ENCODE measurements around the gene CFAP74. TPM values are rescaled to one million over a fixed set of nuclear protein-coding genes. Genes with fewer than 3 reads are reported as not detected.
A peak's percentile ranks its signal among the peaks of the same experiment; 100 is the strongest.

Gene CFAP74
- total RNA-seq, 1 experiment from 2014 or later, result not detected

DNA sequence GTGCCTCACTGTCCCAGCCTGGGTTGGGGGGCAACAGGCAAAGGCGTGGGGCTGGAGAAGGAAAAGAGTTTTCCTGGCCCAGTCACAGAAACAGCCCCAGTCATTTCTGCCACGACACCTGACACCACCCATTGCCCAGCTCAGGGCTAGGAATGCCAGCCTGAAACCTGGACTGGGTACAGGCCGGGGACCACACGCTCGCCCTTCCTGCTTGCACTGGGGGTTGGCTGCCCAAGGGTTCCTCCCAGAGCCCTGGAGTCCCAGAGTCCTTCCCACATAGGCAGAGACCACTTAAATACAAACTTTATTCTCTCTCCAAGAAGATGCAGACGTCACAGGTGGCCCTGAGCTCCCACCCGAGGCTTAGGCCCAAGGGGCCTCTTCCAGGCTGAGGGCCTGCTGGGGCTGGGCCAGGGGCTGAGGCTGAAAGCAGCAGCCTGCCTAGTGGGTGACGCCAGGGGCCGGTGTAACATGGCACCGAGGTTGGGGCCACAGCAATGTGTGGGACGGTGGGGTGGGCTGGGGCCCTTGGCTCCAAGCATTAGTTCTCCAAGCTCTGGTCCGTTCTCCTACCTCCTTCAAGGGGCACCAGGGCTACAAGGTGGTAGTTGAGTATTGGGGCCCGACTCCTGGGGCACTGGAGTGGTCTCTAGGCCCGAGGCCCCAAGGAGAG, 86.1 kb downstream of the CFAP74 start:
- peak overlapping the region; percentile 58 for H3K4me3 Mint-ChIP-seq (ENCODE audit: unreplicated experiment)
- H3K27ac Mint-ChIP-seq (ENCODE audit: unreplicated experiment), result no peak overlapping the region
- intact Hi-C loops (cut with micrococcal nuclease; ENCODE audit: unreplicated experiment), result no loop called here
- Histone ChIP-seq H3K27me3 (replicated peaks; ENCODE audit: control insufficient read depth, insufficient read depth, low read length) (no peaks in the 10 kb centered on the region), H3K4me1 (peaks cover 9% of the 10 kb centered on the region; the same call in 1 of the 2 replicates), H3K4me3 (ENCODE audit: low read depth, low read length) (no peak overlapping the region), H3K36me3 (ENCODE audit: control insufficient read depth, insufficient read depth, low read length) (no peaks in the 10 kb centered on the region), H3K9me3 (no peaks in the 10 kb centered on the region)
- no peaks in the 10 kb centered on the region for H3K27me3 Mint-ChIP-seq (ENCODE audit: insufficient read depth, unreplicated experiment)
- H3K9me3 Mint-ChIP-seq (ENCODE audit: unreplicated experiment), result no peaks in the 10 kb centered on the region
- ChIA-PET CTCF (no interaction called here), POLR2A (no interaction called here)
- no peak for DNase-seq
- TF ChIP-seq, protein P1, sequence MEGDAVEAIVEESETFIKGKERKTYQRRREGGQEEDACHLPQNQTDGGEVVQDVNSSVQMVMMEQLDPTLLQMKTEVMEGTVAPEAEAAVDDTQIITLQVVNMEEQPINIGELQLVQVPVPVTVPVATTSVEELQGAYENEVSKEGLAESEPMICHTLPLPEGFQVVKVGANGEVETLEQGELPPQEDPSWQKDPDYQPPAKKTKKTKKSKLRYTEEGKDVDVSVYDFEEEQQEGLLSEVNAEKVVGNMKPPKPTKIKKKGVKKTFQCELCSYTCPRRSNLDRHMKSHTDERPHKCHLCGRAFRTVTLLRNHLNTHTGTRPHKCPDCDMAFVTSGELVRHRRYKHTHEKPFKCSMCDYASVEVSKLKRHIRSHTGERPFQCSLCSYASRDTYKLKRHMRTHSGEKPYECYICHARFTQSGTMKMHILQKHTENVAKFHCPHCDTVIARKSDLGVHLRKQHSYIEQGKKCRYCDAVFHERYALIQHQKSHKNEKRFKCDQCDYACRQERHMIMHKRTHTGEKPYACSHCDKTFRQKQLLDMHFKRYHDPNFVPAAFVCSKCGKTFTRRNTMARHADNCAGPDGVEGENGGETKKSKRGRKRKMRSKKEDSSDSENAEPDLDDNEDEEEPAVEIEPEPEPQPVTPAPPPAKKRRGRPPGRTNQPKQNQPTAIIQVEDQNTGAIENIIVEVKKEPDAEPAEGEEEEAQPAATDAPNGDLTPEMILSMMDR (IDR thresholded peaks at IDR 0.05; ENCODE audit: insufficient read depth in 1 of 2, low read depth in 1 of 2, low read length in 1 of 2, severe bottlenecking in 1 of 2, unreplicated experiment in 1 of 2), result no peak
- H3K36me3 Mint-ChIP-seq (ENCODE audit: insufficient read depth, unreplicated experiment), result peaks cover 5% of the 10 kb centered on the region
- BruUV-seq (replicated peaks), result no TSS peak
- no peaks in the 10 kb centered on the region for H3K4me1 Mint-ChIP-seq (ENCODE audit: low read depth, unreplicated experiment)

DNA sequence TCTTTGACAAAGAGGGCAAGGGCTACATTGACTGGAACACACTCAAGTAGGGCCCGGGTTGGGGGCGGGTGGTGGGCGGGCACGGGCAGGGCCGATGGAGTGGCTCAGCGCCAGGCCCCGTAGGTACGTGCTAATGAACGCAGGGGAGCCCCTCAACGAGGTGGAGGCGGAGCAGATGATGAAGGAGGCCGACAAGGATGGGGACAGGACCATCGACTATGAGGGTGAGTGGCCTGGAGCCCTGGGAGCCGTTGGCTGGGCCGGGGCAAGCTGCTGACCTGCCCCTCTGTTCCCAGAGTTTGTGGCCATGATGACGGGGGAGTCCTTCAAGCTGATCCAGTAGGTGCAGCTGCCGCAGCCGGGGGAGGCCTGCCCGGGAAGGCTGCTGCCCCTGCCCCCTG, 86.7 kb downstream of the CFAP74 start:
- H3K4me1 ChIP-seq, result peaks cover 9% of the 10 kb centered on the region; the same call in 1 of the 2 replicates
- Mint-ChIP-seq H3K4me1 (ENCODE audit: low read depth, unreplicated experiment) (no peaks in the 10 kb centered on the region), H3K9me3 (ENCODE audit: unreplicated experiment) (no peaks in the 10 kb centered on the region), H3K4me3 (ENCODE audit: unreplicated experiment) (no peak overlapping the region), H3K27me3 (ENCODE audit: insufficient read depth, unreplicated experiment) (no peaks in the 10 kb centered on the region), H3K27ac (ENCODE audit: unreplicated experiment) (no peak overlapping the region), H3K36me3 (ENCODE audit: insufficient read depth, unreplicated experiment) (peaks cover 5% of the 10 kb centered on the region)
- no peak for DNase-seq
- H3K27me3 ChIP-seq (replicated peaks; ENCODE audit: control insufficient read depth, insufficient read depth, low read length), result no peaks in the 10 kb centered on the region
- POLR2A ChIA-PET, result no interaction called here
- TF ChIP-seq, protein P1 (IDR thresholded peaks at IDR 0.05; ENCODE audit: insufficient read depth in 1 of 2, low read depth in 1 of 2, low read length in 1 of 2, severe bottlenecking in 1 of 2, unreplicated experiment in 1 of 2), result no peak
- H3K4me3 ChIP-seq (ENCODE audit: low read depth, low read length), result no peak overlapping the region
- H3K36me3 ChIP-seq (ENCODE audit: control insufficient read depth, insufficient read depth, low read length), result no peaks in the 10 kb centered on the region
- no TSS peak for BruUV-seq (replicated peaks)
- intact Hi-C loops (cut with micrococcal nuclease; ENCODE audit: unreplicated experiment), result no loop called here
- no peaks in the 10 kb centered on the region for H3K9me3 ChIP-seq
- CTCF ChIA-PET, result no interaction called here

DNA sequence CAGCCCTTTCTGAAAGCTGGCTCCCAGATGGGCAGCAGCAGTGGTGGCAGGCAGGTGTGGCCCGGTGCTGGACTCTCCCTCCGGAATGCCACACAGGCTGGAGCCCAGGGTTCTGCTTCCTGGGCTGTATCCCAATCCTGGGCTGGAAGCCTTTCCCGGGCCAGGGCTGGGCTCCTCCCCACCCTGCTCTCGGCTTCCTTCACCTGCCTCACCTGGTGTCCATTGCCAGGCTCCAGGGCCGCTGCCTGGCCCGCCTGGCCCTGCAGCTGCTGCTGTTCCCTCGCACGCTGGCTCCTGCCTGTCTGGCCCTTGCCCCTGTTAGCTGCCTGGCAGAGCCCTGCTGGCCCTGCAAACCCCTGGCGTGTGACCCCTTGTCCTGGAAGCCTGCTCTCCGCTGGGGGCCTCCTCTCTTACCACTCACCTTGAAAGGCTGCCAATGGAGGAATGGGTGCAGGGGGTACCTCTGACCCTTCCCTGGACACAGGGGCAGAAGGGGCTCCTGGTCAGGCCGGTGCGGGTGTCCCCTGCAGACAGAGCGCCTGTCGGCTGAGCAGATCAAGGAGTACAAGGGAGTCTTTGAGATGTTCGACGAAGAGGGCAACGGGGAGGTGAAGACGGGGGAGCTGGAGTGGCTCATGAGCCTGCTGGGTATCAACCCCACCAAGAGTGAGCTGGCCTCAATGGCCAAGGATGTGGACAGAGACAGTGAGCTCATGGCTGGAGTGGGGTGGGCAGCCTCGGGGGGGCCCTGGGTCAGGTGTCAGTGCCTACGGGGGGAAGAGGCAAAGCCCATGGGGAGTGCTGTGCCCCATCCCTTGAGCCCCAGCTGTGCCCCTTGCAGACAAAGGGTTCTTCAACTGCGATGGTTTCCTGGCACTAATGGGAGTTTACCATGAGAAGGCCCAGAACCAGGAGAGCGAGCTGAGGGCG, 87.4 kb downstream of the CFAP74 start:
- no peaks in the 10 kb centered on the region for H3K36me3 ChIP-seq (ENCODE audit: control insufficient read depth, insufficient read depth, low read length)
- Mint-ChIP-seq H3K4me3 (ENCODE audit: unreplicated experiment) (no peak overlapping the region), H3K9me3 (ENCODE audit: unreplicated experiment) (no peaks in the 10 kb centered on the region), H3K27me3 (ENCODE audit: insufficient read depth, unreplicated experiment) (no peaks in the 10 kb centered on the region), H3K27ac (ENCODE audit: unreplicated experiment) (no peak overlapping the region), H3K36me3 (ENCODE audit: insufficient read depth, unreplicated experiment) (peaks cover 5% of the 10 kb centered on the region), H3K4me1 (ENCODE audit: low read depth, unreplicated experiment) (no peaks in the 10 kb centered on the region)
- ChIA-PET CTCF (no interaction called here), POLR2A (no interaction called here)
- intact Hi-C loops (cut with micrococcal nuclease; ENCODE audit: unreplicated experiment), result no loop called here
- peaks cover 9% of the 10 kb centered on the region; the same call in 1 of the 2 replicates for H3K4me1 ChIP-seq
- no peak for DNase-seq
- BruUV-seq (replicated peaks), result no TSS peak
- H3K9me3 ChIP-seq, result no peaks in the 10 kb centered on the region
- H3K4me3 ChIP-seq (ENCODE audit: low read depth, low read length), result no peak overlapping the region
- TF ChIP-seq, protein P1 (IDR thresholded peaks at IDR 0.05; ENCODE audit: insufficient read depth in 1 of 2, low read depth in 1 of 2, low read length in 1 of 2, severe bottlenecking in 1 of 2, unreplicated experiment in 1 of 2), result no peak
- no peaks in the 10 kb centered on the region for H3K27me3 ChIP-seq (replicated peaks; ENCODE audit: control insufficient read depth, insufficient read depth, low read length)

Measured in Caco-2 (cell line).